Keratinocyte (primary cell): ENCODE measurements around the gene BMP8B. TPM values are rescaled to one million over a fixed set of nuclear protein-coding genes. Genes with fewer than 3 reads are reported as not detected.

Experiments used
- DNase-seq: peaks from one replicate; pipeline ENCODE4 v3.0.0-alpha.2; 2011; ENCODE audit warnings: low read depth, missing footprints, low spot score
- FAIRE-seq: peaks from 2 replicates; lab custom pipeline; 2011; peaks lifted over from hg19 to GRCh38; lab: Jason Lieb, UNC
- H2AFZ ChIP-seq: 2 replicates; pipeline ENCODE4 v1.6.0; 2012; ENCODE audit warnings: low read length, control low read depth, inconsistent platforms; ENCODE audit not compliant: control insufficient read depth
- H3K27ac ChIP-seq: 2 replicates; pipeline ENCODE4 v1.5.1; 2011; ENCODE audit warnings: low read length; ENCODE audit not compliant: control insufficient read depth, insufficient read depth
- H3K27me3 ChIP-seq: 3 replicates; pipeline ENCODE4 v1.6.0; 2011; ENCODE audit warnings: low read length; ENCODE audit not compliant: control insufficient read depth, insufficient read depth; ENCODE audit errors: extremely low read depth
- H3K36me3 ChIP-seq, 2 experiments: 2 replicates in 1 of 2; 3 replicates in 1 of 2; pipeline ENCODE4 v1.5.1; 2011; ENCODE audit warnings: low read length in 2 of 2, mild to moderate bottlenecking in 1 of 2; ENCODE audit not compliant: control insufficient read depth in 2 of 2, insufficient read depth in 2 of 2; ENCODE audit errors: extremely low read depth in 1 of 2
- H3K4me1 ChIP-seq: 3 replicates; pipeline ENCODE4 v1.5.1; 2011; ENCODE audit warnings: low read length; ENCODE audit not compliant: control insufficient read depth, insufficient read depth; ENCODE audit errors: extremely low read depth
- H3K4me2 ChIP-seq: 3 replicates; pipeline ENCODE4 v1.6.0; 2011; ENCODE audit warnings: low read depth, low read length; ENCODE audit not compliant: control insufficient read depth, insufficient read depth; ENCODE audit errors: extremely low read depth
- H3K4me3 ChIP-seq, 3 experiments: fragments of 200-600 bp in 1 of 3; sonication (generic) in 1 of 3; 2 replicates in 2 of 3; 3 replicates in 1 of 3; pipeline ENCODE4 v1.5.1; 2011 to 2016; ENCODE audit warnings: low read length in 3 of 3, mild to moderate bottlenecking in 3 of 3, control low read depth in 2 of 3, inconsistent platforms in 1 of 3, low read depth in 1 of 3, mixed read lengths in 1 of 3, mixed run types in 1 of 3, moderate library complexity in 1 of 3; ENCODE audit not compliant: control insufficient read depth in 2 of 3, insufficient read depth in 2 of 3; ENCODE audit errors: extremely low read depth in 1 of 3
- H3K79me2 ChIP-seq: 2 replicates; pipeline ENCODE4 v1.6.0; 2012; ENCODE audit warnings: low read length; ENCODE audit not compliant: control insufficient read depth, insufficient read depth
- H3K9ac ChIP-seq: 3 replicates; pipeline ENCODE4 v1.6.0; 2011; ENCODE audit warnings: low read length; ENCODE audit not compliant: control insufficient read depth, insufficient read depth; ENCODE audit errors: extremely low read depth
- H3K9me1 ChIP-seq: 3 replicates; pipeline ENCODE4 v1.6.0; 2011; ENCODE audit warnings: low read length; ENCODE audit not compliant: control insufficient read depth, insufficient read depth; ENCODE audit errors: extremely low read depth
- H3K9me3 ChIP-seq: 2 replicates; pipeline ENCODE4 v1.5.1; 2012; ENCODE audit warnings: low read depth, low read length; ENCODE audit not compliant: control insufficient read depth
- H4K20me1 ChIP-seq: 3 replicates; pipeline ENCODE4 v1.6.0; 2011; ENCODE audit warnings: low read length; ENCODE audit not compliant: control insufficient read depth, insufficient read depth; ENCODE audit errors: extremely low read depth
- EZH2 ChIP-seq: IDR thresholded peaks from one replicate; pipeline ENCODE4 v1.6.1; 2012; ENCODE audit warnings: inconsistent platforms, mild to moderate bottlenecking, low read length, moderate library complexity
- dilution Hi-C: fragments of 300-500 bp; cut with MboI; formaldehyde crosslinking; loops from one replicate; pipeline ENCODE4 v1.7.0; 2020; ENCODE audit warnings: low sequenced_read_pairs; ENCODE audit not compliant: extremely low pct_ligation_motif_present
- polyA plus RNA-seq, 5 experiments: library from polyadenylated mRNA; depleted of rRNA in 3 of 5; stranded (reverse) in 3 of 5; stranded (forward) in 1 of 5; unstranded in 1 of 5; fragments of >200 nt; gene quantifications; 1 replicate in 1 of 5; 2 replicates in 3 of 5; 3 replicates in 1 of 5; pipeline versions ENCODE4 v1.2.1 to v1.2.3, GENCODE V29; 2011 to 2012; ENCODE audit warnings: missing spikeins in 2 of 5, low read depth in 1 of 5, low replicate concordance in 1 of 5
- TF ChIP-seq, protein P1 (sequence below), 3 experiments: IDR thresholded peaks in 1 of 3; conservative IDR thresholded peaks in 1 of 3; optimal IDR thresholded peaks in 1 of 3; 2 replicates in 2 of 3; 3 replicates in 1 of 3; pipeline versions ENCODE3 to v1.5.1; 2011; ENCODE audit warnings: low read length in 3 of 3, mild to moderate bottlenecking in 3 of 3, moderate library complexity in 2 of 3, control low read depth in 1 of 3, inconsistent platforms in 1 of 3; ENCODE audit not compliant: insufficient read depth in 2 of 3; ENCODE audit errors: extremely low read depth in 1 of 3

Gene BMP8B
- polyA plus RNA-seq, 1 donor (not counting 4 experiments of a cell fraction or from before 2014, with no cell fraction given): 0.04 TPM

DNA sequence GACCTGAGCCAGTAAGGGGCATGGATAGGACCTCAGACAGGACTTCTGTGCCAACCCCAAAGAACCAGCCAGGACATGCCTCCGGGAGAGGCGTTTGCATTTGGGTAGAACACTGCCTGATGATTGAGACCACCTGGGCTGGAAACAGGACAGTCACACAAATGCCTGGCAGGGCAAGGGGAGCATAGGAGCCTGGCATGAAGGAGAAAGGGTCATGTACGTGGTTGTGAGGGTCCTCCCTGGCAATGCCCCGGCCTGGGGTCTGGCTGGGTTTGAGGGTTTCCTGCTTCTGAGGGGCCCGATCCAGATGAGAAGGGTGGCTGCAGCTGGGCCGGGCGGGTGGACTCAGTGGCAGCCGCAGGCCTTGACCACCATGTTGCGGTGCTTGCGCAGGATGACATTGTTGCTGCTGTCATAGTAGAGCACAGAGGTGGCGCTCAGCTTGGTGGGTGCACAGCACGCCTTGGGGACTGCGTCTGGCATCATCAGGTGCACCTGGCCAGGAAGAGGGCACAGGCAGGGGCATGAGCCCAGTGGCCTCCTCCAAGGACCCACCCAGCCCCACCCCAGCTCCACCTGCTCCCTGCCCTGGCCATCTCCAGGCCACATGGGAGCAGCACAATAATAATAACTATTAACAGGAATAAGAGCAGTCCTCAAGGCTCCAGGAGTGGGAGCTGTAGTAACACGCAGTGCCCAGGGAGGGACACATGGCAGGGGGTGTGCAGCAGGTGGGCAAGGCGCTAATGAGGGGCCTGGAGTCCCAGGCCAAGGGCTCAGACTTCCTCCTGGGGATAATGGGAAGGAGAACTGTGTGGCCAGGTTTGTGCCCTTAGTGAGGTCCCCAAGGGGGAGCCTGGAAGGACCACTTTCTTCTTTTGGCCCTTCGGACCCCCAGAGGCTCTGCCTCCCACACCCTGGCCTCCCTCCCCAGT is 28.3 kb downstream of the BMP8B start:
- dilution Hi-C loops: no loop called here
- peaks cover 4 to 11% of the 10 kb centered on the region in 2 experiments for H3K36me3 ChIP-seq

DNA sequence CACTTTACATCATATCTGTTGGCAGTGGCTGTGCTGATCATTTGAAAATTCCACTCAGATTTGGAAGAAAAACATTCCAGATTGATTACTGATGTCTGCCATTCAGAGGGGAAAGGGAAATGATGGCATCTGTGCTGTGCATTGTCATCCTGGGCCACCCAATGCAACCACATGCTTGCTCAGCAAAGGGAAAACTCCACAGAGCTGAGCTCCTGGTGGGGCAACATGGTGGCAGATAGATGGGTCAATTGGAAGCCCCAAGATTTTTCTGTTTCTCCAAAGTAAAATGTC is 29.3 kb downstream of the BMP8B start:
- H3K4me2 ChIP-seq: no peak overlapping the region
- H3K4me3 ChIP-seq: no peak overlapping the region
- no peaks in the 10 kb centered on the region for H3K27me3 ChIP-seq
- FAIRE-seq (no peak), DNase-seq (no peak)
- H3K9ac ChIP-seq: no peak overlapping the region
- no peak overlapping the region for H3K27ac ChIP-seq
- no peaks in the 10 kb centered on the region for H4K20me1 ChIP-seq
- no peaks in the 10 kb centered on the region for H3K79me2 ChIP-seq
- peaks cover 4 to 17% of the 10 kb centered on the region in 2 experiments for H3K36me3 ChIP-seq
- TF ChIP-seq, protein P1, sequence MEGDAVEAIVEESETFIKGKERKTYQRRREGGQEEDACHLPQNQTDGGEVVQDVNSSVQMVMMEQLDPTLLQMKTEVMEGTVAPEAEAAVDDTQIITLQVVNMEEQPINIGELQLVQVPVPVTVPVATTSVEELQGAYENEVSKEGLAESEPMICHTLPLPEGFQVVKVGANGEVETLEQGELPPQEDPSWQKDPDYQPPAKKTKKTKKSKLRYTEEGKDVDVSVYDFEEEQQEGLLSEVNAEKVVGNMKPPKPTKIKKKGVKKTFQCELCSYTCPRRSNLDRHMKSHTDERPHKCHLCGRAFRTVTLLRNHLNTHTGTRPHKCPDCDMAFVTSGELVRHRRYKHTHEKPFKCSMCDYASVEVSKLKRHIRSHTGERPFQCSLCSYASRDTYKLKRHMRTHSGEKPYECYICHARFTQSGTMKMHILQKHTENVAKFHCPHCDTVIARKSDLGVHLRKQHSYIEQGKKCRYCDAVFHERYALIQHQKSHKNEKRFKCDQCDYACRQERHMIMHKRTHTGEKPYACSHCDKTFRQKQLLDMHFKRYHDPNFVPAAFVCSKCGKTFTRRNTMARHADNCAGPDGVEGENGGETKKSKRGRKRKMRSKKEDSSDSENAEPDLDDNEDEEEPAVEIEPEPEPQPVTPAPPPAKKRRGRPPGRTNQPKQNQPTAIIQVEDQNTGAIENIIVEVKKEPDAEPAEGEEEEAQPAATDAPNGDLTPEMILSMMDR (optimal IDR thresholded peaks at IDR 0.05 in 1 of 3, IDR thresholded peaks at IDR 0.05 in 1 of 3, conservative IDR thresholded peaks at IDR 0.05 in 1 of 3; ENCODE audit: extremely low read depth in 1 of 3, insufficient read depth in 2 of 3, low read length in 3 of 3): no peak
- H3K9me1 ChIP-seq: no peaks in the 10 kb centered on the region
- no peaks in the 10 kb centered on the region for H3K9me3 ChIP-seq
- dilution Hi-C loops: no loop called here
- no peaks in the 10 kb centered on the region for H3K4me1 ChIP-seq
- no peak overlapping the region for H2AFZ ChIP-seq

More for the DNA sequence above, 28.3 kb downstream of the BMP8B start:
- Histone ChIP-seq H3K9ac (no peak overlapping the region), H3K27me3 (no peaks in the 10 kb centered on the region), H3K27ac (no peak overlapping the region), H3K4me3 (no peak overlapping the region), H4K20me1 (no peaks in the 10 kb centered on the region), H2AFZ (no peak overlapping the region), H3K9me3 (no peaks in the 10 kb centered on the region), H3K4me1 (no peaks in the 10 kb centered on the region), H3K79me2 (no peaks in the 10 kb centered on the region), H3K9me1 (no peaks in the 10 kb centered on the region), H3K4me2 (no peak overlapping the region)
- no peak for FAIRE-seq
- no peak for DNase-seq
- TF ChIP-seq EZH2: no peak
- TF ChIP-seq, protein P1 (optimal IDR thresholded peaks at IDR 0.05 in 1 of 3, IDR thresholded peaks at IDR 0.05 in 1 of 3, conservative IDR thresholded peaks at IDR 0.05 in 1 of 3; ENCODE audit: extremely low read depth in 1 of 3, insufficient read depth in 2 of 3, low read length in 3 of 3): no peak
